ENCODE data around the gene CADPS2. TPM values are rescaled to one million over a fixed set of nuclear protein-coding genes. Genes with fewer than 3 reads are reported as not detected.

Gene CADPS2
- total and polyA plus RNA-seq, 2 donors (not counting 3 experiments of a cell fraction or from before 2014, with no cell fraction given) = 9.5 to 22.6 TPM

- H2AFZ ChIP-seq (ENCODE audit: low read depth, low read length) = no peak overlapping the region
- BruUV-seq (replicated peaks) = no TSS peak
- H3K79me2 ChIP-seq (ENCODE audit: control insufficient read depth, insufficient read depth, low read length) = no peaks in the 10 kb centered on the region
- DNase-seq (ENCODE audit: low read depth, low spot score) (no peak), FAIRE-seq (no peak)
- H3K9ac ChIP-seq (replicated peaks; ENCODE audit: extremely low read depth, insufficient read depth, low read length) = no peak overlapping the region
- dilution Hi-C loops (cut with MboI; ENCODE audit: extremely low pct_ligation_motif_present, low sequenced_read_pairs) (no loop called here), intact Hi-C loops (cut with micrococcal nuclease) (no loop called here)
- no peaks in the 10 kb centered on the region for H3K9me1 ChIP-seq (replicated peaks; ENCODE audit: control insufficient read depth, extremely low read depth, insufficient read depth, low read length)
- CTCF ChIA-PET = interaction anchor here (1.4 kb wide), 1 partner anchor 58 kb away, joined by 3 read pairs; no protein-coding TSS in a partner anchor
- no peaks in the 10 kb centered on the region for H4K20me1 ChIP-seq (replicated peaks; ENCODE audit: control insufficient read depth, extremely low read depth, insufficient read depth, low read length)
- no peak overlapping the region for H3K4me3 ChIP-seq (replicated peaks in 1 of 3; ENCODE audit: insufficient read depth in 1 of 3, low read depth in 1 of 3, low read length in 3 of 3)
- no peak overlapping the region for H3K27ac ChIP-seq (ENCODE audit: insufficient read depth, low read depth, low read length)
- POLR2A ChIA-PET = no interaction called here
- no peaks in the 10 kb centered on the region for H3K4me1 ChIP-seq (ENCODE audit: control insufficient read depth, extremely low read depth, insufficient read depth, low read length)
- no peaks in the 10 kb centered on the region for H3K27me3 ChIP-seq (ENCODE audit: control insufficient read depth in 2 of 2, insufficient read depth in 2 of 2, low read length in 2 of 2)
- H3K9me3 ChIP-seq (replicated peaks; ENCODE audit: control insufficient read depth, insufficient read depth, low read length) = no peaks in the 10 kb centered on the region
- H3K4me2 ChIP-seq (ENCODE audit: insufficient read depth, low read length) = no peak overlapping the region
- H3K36me3 ChIP-seq (ENCODE audit: control insufficient read depth in 2 of 2, extremely low read depth in 1 of 2, insufficient read depth in 2 of 2, low read length in 2 of 2) = no peaks in the 10 kb centered on the region
- TF ChIP-seq GATA2 (IDR thresholded peaks at IDR 0.05; ENCODE audit: insufficient read depth, insufficient read length, low read depth, low read length) (no peak), CTCF (IDR thresholded peaks at IDR 0.05; ENCODE audit: extremely low read depth in 1 of 2, insufficient read depth in 1 of 2, low read depth in 1 of 2, low read length in 2 of 2) (no peak)
These were observed 190.4 kb downstream of the CADPS2 start for GRCh38 chr7:122695816-122696215.

GRCh38 chr7:122694697-122695096 is 191.6 kb downstream of the CADPS2 start:
- dilution Hi-C loops (cut with MboI; ENCODE audit: extremely low pct_ligation_motif_present, low sequenced_read_pairs) = no loop called here
- no peak overlapping the region for H3K9ac ChIP-seq (replicated peaks; ENCODE audit: extremely low read depth, insufficient read depth, low read length)
- TF ChIP-seq MYC (IDR thresholded peaks at IDR 0.05; ENCODE audit: low read depth, low read length) = no peak
- TF ChIP-seq POLR2AphosphoS5 (IDR thresholded peaks at IDR 0.05; ENCODE audit: insufficient read depth, low read depth, low read length) = no peak
- TF ChIP-seq CTCF (IDR thresholded peaks at IDR 0.05; ENCODE audit: extremely low read depth in 1 of 2, insufficient read depth in 1 of 2, low read depth in 1 of 2, low read length in 2 of 2) = no peak
- TF ChIP-seq EZH2 (IDR thresholded peaks at IDR 0.05; ENCODE audit: borderline replicate concordance, low read depth, low read length, severe bottlenecking) = no peak
- no peak for TF ChIP-seq JUN (IDR thresholded peaks at IDR 0.05; ENCODE audit: borderline replicate concordance, insufficient read depth, insufficient read length, low read depth)
- no peak for TF ChIP-seq FOS (IDR thresholded peaks at IDR 0.05; ENCODE audit: borderline replicate concordance, insufficient read depth, low read length)
- TF ChIP-seq POLR2A (IDR thresholded peaks at IDR 0.05; ENCODE audit: low read depth, low read length) = no peak
- no peak for TF ChIP-seq GATA2 (IDR thresholded peaks at IDR 0.05; ENCODE audit: insufficient read depth, insufficient read length, low read depth, low read length)
- TF ChIP-seq MAX (IDR thresholded peaks at IDR 0.05; ENCODE audit: insufficient read depth, insufficient read length) = no peak
- no peaks in the 10 kb centered on the region for H4K20me1 ChIP-seq (replicated peaks; ENCODE audit: control insufficient read depth, extremely low read depth, insufficient read depth, low read length)
- no peaks in the 10 kb centered on the region for H3K27me3 ChIP-seq (ENCODE audit: control insufficient read depth in 2 of 2, insufficient read depth in 2 of 2, low read length in 2 of 2)
- BruUV-seq (replicated peaks) = no TSS peak
- H3K9me3 ChIP-seq (replicated peaks; ENCODE audit: control insufficient read depth, insufficient read depth, low read length) = no peaks in the 10 kb centered on the region
- intact Hi-C loops (cut with micrococcal nuclease) = no loop called here
- no peak overlapping the region for H3K4me3 ChIP-seq (replicated peaks in 1 of 3; ENCODE audit: insufficient read depth in 1 of 3, low read depth in 1 of 3, low read length in 3 of 3)
- DNase-seq (ENCODE audit: low read depth, low spot score) (no peak), FAIRE-seq (no peak)
- H2AFZ ChIP-seq (ENCODE audit: low read depth, low read length) = no peak overlapping the region
- H3K36me3 ChIP-seq (ENCODE audit: control insufficient read depth in 2 of 2, extremely low read depth in 1 of 2, insufficient read depth in 2 of 2, low read length in 2 of 2) = no peaks in the 10 kb centered on the region
- no peaks in the 10 kb centered on the region for H3K79me2 ChIP-seq (ENCODE audit: control insufficient read depth, insufficient read depth, low read length)
- POLR2A ChIA-PET = no interaction called here
- no peaks in the 10 kb centered on the region for H3K9me1 ChIP-seq (replicated peaks; ENCODE audit: control insufficient read depth, extremely low read depth, insufficient read depth, low read length)
- no peak overlapping the region for H3K4me2 ChIP-seq (ENCODE audit: insufficient read depth, low read length)
- no peaks in the 10 kb centered on the region for H3K4me1 ChIP-seq (ENCODE audit: control insufficient read depth, extremely low read depth, insufficient read depth, low read length)
- H3K27ac ChIP-seq (ENCODE audit: insufficient read depth, low read depth, low read length) = no peak overlapping the region
- CTCF ChIA-PET = no interaction called here
